Activated gamma-delta T cell treated with anti-CD3 and anti-CD28 coated beads, Interleukin-2, amount 50 U/mL, for 16 hours (primary cell): ENCODE results near the gene SRRT.
"Not testable (repeated sequence)": the region's sequence is repeated elsewhere in the genome, so short reads cannot be mapped to it uniquely, and the experiment has no call there.

ENCODE experiments used
- DNase-seq: peaks from one replicate; pipeline ENCODE4 v3.0.0-alpha.2; 2020; ENCODE audit warnings: low read depth

Gene SRRT

GRCh38 chr7:100854146-100854895 lies 20.6 kb upstream of the SRRT start:
- DNase-seq = no peak

GRCh38 chr7:100854899-100855298 lies 20.0 kb upstream of the SRRT start:
- not testable (repeated sequence) for DNase-seq

- no peak for DNase-seq
Measured at GRCh38 chr7:100855515-100855914, 19.4 kb upstream of the SRRT start.

GRCh38 chr7:100856871-100857282 lies 18.0 kb upstream of the SRRT start:
- DNase-seq = no peak

GRCh38 chr7:100859856-100860255 lies 15.0 kb upstream of the SRRT start:
- DNase-seq = no peak

- no peak for DNase-seq
Measured at GRCh38 chr7:100860702-100861615, 13.9 kb upstream of the SRRT start.

- DNase-seq = no peak
Measured at GRCh38 chr7:100861616-100861985, 13.3 kb upstream of the SRRT start.

GRCh38 chr7:100863406-100863950 lies 11.4 kb upstream of the SRRT start:
- DNase-seq = no peak

GRCh38 chr7:100864263-100864845 lies 10.5 kb upstream of the SRRT start:
- DNase-seq = no peak

- no peak for DNase-seq
Measured at GRCh38 chr7:100865372-100865911, 9.5 kb upstream of the SRRT start.

GRCh38 chr7:100865938-100866728 lies 8.8 kb upstream of the SRRT start:
- no peak for DNase-seq

- DNase-seq = no peak
Measured at GRCh38 chr7:100866729-100867039, 8.2 kb upstream of the SRRT start.

GRCh38 chr7:100867040-100867775 lies 7.7 kb upstream of the SRRT start, which contains the start of gene TRIP6:
TSS of gene TRIP6 (plus strand) at chr7:100867387. CDS start at chr7:100867498, 111 bp downstream.
- no peak for DNase-seq

- no peak for DNase-seq
Measured at GRCh38 chr7:100867776-100868485, 7.0 kb upstream of the SRRT start.

GRCh38 chr7:100873599-100874299 lies 1.2 kb upstream of the SRRT start:
- no peak for DNase-seq

- DNase-seq = no peak
Measured at GRCh38 chr7:100874300-100874576, 665 bp upstream of the SRRT start.

- no peak for DNase-seq
Measured at GRCh38 chr7:100875356-100875751, 451 bp downstream of the SRRT start.

GRCh38 chr7:100878013-100878412 lies 3.1 kb downstream of the SRRT start:
- no peak for DNase-seq

- DNase-seq = no peak
Measured at GRCh38 chr7:100878685-100879084, 3.8 kb downstream of the SRRT start.
